Skeletal muscle cell (primary cell): ENCODE data around the gene EVPL.
"Not testable (repeated sequence)": the region's sequence is repeated elsewhere in the genome, so short reads cannot be mapped to it uniquely, and the experiment has no call there.

Source experiments
- DNase-seq: peaks from one replicate; pipeline ENCODE4 v3.0.0-alpha.2; 2010; ENCODE audit warnings: low read depth
- H3K4me3 ChIP-seq: 2 replicates; pipeline ENCODE4 v1.5.1; 2011; ENCODE audit warnings: low read depth, mild to moderate bottlenecking, control low read depth, low read length, moderate library complexity

EVPL gene

DNA sequence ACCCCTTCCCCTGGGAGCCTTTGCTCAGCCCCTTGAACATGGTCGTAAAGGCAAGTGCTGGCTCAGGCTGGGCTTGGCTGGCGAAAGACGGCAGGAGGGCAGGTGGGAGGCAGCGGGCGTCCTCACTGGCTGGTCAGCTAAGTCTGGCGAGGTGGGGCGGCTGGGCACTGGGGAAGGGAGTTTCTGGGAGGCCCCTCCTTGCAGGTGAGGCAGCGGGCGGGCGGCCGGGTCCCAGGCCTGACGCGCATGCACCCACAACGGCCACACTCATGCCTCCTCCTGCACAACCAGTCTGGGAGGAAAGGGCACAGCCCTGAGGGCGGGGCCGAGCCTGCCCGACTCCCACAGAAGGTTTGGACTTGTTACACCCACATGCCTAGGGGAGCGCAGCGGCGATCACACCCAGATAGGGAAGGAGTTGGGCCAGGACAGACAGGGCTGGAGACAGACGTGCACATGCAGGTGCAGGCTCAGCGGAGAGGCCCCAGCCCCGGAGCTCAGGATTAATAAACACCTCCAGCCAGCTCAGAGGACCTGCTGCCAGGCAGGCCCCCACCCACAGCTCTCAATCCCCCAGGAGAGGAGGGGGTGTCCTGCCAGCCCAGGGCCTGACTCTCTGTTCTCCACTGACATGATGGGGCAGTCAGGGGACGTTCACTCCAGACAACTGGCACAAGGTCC is at the start of gene EVPL:
Gene EVPL, minus strand, starts transcription at position 148 of the 681 bp plus-strand sequence. Its CDS starts 108 bp downstream, at position 40.
- H3K4me3 ChIP-seq, result no peak within 1 kb of the TSS
- no peak for DNase-seq

DNA sequence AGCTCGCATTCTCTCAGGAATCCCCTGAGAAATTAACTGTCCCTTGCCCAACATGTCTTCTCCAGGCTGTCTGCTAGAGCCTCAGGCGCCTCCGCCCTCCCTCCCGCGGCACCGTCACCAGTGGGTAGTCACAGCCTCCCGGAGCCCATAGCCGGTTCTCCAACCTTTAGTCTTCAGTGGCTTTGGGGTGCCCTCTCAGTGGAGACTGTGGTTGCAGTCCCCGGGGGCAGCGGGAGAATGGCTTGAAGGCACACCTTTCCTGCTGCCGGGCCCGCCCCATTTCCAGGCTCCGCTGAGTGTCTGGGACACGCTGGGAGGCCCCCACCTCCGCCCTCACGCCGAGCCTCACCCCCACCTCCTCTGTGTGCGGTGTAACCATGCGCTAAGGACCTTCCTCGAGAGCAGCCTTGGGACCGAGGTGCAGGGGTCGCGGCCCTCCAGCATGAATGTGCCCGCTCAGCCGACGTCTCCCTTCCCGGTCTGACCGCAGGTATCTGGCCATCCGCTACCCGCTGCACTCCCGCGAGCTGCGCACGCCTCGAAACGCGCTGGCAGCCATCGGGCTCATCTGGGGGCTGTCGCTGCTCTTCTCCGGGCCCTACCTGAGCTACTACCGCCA is 49.1 kb upstream of the EVPL start:
- no peak overlapping the region for H3K4me3 ChIP-seq
- DNase-seq, result no peak

GRCh38 chr17:76075364-76076145 is 48.4 kb upstream of the EVPL start:
- no peak for DNase-seq

DNA sequence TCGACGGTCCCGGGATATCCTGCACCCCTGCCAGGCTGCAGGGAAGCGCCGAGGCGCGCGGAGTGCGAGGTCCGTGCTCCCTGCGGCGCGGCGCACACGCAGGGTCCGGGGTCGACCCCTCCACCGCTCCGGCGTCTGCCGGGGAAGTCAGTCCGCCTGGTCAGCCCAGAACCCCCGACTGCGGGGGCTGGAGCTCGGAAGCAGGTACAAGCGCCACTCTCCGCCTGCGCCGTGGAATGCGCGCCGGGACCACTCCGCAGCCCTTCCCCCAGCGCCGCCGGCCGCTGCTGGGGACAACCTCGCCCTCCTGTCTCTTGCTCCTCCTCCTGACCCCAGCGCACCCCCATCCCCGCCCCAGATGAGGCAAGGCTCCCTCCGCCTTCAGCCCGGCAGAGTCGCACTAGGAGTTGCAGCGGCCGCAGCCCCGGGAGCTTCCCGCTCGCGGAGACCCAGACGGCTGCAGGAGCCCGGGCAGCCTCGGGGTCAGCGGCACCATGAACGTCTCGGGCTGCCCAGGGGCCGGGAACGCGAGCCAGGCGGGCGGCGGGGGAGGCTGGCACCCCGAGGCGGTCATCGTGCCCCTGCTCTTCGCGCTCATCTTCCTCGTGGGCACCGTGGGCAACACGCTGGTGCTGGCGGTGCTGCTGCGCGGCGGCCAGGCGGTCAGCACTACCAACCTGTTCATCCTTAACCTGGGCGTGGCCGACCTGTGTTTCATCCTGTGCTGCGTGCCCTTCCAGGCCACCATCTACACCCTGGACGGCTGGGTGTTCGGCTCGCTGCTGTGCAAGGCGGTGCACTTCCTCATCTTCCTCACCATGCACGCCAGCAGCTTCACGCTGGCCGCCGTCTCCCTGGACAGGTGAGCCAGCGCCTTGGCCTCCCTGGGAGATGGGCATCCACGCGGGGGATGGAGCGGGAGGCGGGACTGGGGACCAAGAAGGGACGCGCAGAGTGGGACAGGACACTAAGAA is 47.6 kb upstream of the EVPL start, which contains the start of gene GALR2:
Gene GALR2, plus strand, starts transcription at position 392 of the 974 bp plus-strand sequence. Its CDS starts 103 bp downstream, at position 495.
- DNase-seq, result no peak
- peak within 1 kb of the TSS; percentile 21 for H3K4me3 ChIP-seq

More at GRCh38 chr17:76075364-76076145, 48.4 kb upstream of the EVPL start:
- no peak overlapping the region for H3K4me3 ChIP-seq

DNA sequence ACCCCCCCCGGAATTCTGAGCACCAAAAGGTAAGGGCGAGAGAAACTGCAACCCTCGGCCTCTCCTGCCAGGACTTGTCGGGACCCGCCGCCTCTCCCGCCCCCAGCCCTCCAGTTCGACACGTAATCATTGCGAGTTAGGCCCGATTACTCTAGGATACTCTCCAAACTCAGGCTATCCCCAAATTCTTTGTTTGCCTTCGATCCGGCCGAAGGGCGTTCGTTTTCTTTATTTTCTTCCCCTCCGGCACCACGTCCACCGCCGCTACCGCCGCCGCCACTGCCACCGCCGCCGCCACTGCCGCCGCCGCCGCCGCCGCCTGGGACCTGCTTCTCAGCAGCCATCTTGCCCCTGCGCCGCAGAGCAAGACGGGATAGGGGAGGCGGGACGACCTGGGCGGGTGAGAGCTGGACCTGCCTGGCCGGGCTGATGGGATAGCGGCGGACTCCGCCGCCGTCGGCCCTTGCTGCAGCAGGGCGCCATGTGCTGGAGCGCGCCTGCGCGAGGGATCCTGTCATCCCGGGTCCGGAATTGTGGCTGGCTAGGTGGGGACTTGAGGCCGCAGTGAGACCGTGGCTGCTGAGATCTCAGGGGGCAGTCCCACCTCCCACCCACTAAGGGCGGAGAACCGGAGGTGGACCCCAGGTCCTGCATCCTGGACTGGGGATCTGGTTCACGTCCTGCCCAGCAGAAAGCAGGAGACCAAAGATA is 45.2 kb upstream of the EVPL start, which contains the start of gene SRP68:
Gene SRP68, minus strand, starts transcription at position 370 of the 711 bp plus-strand sequence. Its CDS starts 26 bp downstream, at position 344.
- peak within 1 kb of the TSS; percentile 86 for H3K4me3 ChIP-seq
- peak; percentile 81 for DNase-seq

DNA sequence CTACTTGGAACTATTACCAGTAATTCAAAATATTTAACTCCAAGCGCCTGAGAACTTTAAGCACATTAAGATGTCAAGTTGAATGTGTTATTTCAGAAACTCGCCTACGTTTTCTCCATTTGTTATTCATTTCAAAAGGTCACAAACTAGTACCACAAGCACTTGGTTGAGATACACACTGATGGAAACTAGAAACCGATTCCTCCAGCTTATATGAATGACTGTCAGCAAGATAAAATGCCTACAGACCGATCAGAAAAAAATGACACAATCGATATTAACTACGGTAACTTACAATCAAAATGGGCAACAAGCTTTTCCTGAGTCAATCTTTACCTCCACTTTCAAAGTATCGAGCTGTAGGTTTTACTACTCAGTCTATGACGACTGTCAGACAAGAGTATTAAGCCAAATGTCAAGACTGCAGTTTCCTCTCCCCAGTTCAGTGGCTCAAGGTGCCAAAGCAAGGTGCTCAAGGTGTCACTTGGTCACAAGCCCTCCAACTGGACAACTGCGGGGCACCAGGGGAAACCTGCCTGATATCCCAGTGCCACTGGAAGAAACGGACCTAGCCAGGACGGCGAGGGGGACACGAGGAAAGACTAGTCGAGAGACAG is 44.5 kb upstream of the EVPL start:
- H3K4me3 ChIP-seq, result peak overlapping the region; percentile 86
- no peak for DNase-seq

DNA sequence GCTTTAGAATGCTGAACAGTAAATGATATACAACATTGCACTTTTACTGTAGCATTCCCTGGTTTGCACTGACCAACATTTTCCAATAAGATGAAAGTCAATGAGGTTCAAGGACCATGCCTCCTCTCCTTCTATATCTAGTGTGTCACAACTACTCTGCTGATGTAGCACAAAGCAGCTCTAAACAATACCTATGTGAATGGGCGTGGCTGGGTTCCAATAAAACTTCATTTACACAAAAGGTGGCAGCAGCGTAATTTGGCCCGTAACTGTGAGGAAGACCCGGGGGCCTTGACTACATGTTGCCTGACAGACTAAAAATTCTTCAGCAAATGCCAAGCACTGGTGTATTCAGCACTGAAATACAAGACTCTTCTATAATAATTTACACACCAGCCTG is 38.7 kb upstream of the EVPL start:
- DNase-seq, result no peak
- H3K4me3 ChIP-seq, result no peak overlapping the region

- H3K4me3 ChIP-seq, result no peak overlapping the region
- DNase-seq, result no peak
Observed at GRCh38 chr17:76063875-76064546, 36.9 kb upstream of the EVPL start.

- H3K4me3 ChIP-seq, result not testable (repeated sequence)
Observed at GRCh38 chr17:76058264-76058663, 31.2 kb upstream of the EVPL start.

DNA sequence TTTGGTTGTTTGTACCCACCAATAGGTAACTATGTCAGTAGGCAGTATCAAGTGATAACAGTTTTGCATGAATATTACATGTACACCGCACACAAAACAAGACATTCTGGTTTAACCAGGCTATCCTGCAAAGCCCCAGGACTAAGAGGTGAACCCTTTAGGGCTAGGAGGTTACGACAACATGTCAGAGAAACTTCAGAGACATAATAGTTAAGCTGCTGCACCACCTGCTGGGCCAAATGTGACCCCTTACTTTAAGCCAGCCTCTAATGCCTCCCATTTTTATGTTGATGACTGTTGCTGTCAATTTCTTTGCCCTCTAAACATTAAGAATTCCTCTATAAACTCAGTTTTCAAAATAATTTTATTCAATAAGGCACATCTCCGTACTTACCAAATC is 29.8 kb upstream of the EVPL start:
- H3K4me3 ChIP-seq, result no peak overlapping the region
- no peak for DNase-seq

More at GRCh38 chr17:76058264-76058663, 31.2 kb upstream of the EVPL start:
- not testable (repeated sequence) for DNase-seq

DNA sequence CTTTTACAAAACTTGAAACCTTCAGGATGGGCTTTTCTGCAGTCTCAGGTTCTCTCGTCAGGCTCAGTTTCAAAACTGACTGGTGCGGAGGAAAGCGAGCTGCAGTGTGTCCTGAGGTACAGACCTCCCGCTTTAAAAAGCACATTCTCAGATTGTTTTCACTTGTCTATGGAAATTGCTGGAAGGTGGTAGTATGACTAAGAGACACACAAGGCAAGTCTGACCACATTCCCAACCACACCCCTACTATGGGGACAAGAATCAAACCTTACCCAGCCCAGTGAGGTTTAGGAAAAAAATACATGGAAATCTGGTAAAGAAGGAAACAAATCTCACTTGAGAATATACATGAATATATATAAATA is 27.0 kb upstream of the EVPL start:
- DNase-seq, result no peak
- H3K4me3 ChIP-seq, result no peak overlapping the region

GRCh38 chr17:76053246-76054111 is 26.4 kb upstream of the EVPL start:
- peak; percentile 26 for DNase-seq
- H3K4me3 ChIP-seq, result no peak overlapping the region

DNA sequence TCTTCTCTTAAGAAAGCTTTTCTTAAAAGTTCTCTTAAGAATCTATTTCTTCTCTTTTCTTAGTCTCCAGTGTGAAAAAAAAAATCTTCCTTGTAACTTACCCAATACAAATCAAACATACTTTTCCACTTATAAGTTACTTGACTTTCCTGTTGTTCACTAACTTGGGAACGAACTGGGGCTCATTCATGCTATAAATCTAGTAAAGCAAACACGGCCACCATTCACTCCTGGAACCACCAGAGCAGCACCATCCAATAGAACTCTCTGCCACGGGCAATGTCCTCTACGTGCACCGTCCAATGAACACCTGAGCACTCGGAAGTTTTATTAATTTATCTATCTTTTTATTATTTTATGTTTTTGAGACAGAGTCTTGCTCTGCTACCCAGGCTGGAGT is 24.5 kb upstream of the EVPL start:
- no peak for DNase-seq
- H3K4me3 ChIP-seq, result no peak overlapping the region

- DNase-seq, result no peak
- H3K4me3 ChIP-seq, result no peak overlapping the region
Observed at GRCh38 chr17:76050538-76051467, 23.7 kb upstream of the EVPL start.

- H3K4me3 ChIP-seq, result no peak overlapping the region
- no peak for DNase-seq
Observed at GRCh38 chr17:76049836-76050537, 22.9 kb upstream of the EVPL start.
